Vagina (tissue), 2 donors: Measurements from ENCODE around the gene PATJ.

Experiments
- CTCF ChIP-seq, 3 experiments: fragments of 450-650 bp in 2 of 3; fragments of 200-600 bp in 1 of 3; sonication (generic) in 1 of 3; IDR thresholded peaks; one replicate each; pipeline ENCODE4 v1.5.1; 2017 to 2019; ENCODE audit warnings: antibody characterized with exemption in 3 of 3, mild to moderate bottlenecking in 2 of 3, moderate library complexity in 2 of 3
- POLR2A ChIP-seq, 2 donors: fragments of 450-650 bp; IDR thresholded peaks; one replicate each; pipeline ENCODE4 v1.6.1; 2017; ENCODE audit warnings: antibody characterized with exemption in 2 of 2, mild to moderate bottlenecking in 2 of 2, moderate library complexity in 2 of 2

GRCh38 chr1:62090016-62090415, 347.7 kb downstream of the PATJ start:
- TF ChIP-seq CTCF (IDR thresholded peaks at IDR 0.05) = no peak
- TF ChIP-seq POLR2A (IDR thresholded peaks at IDR 0.05) = no peak
